Measurements from ENCODE around the gene MBL2. TPM values are rescaled to one million over a fixed set of nuclear protein-coding genes. Genes with fewer than 3 reads are reported as not detected.

MBL2 gene
- total and polyA plus RNA-seq, 3 donors from 2014 or later, result 0.08 to 0.16 (median 0.12) TPM

- Histone ChIP-seq H3K27me3 (no peaks in the 10 kb centered on the region), H3K9me3 (no peaks in the 10 kb centered on the region), H3K4me1 (no peaks in the 10 kb centered on the region), H3K36me3 (ENCODE audit: low read depth, missing control alignments) (no peaks in the 10 kb centered on the region), H3K27ac (no peak overlapping the region), H3K4me3 (no peak overlapping the region)
- DNase-seq, result peak; percentile 79
- no peak for TF ChIP-seq POLR2A (IDR thresholded peaks at IDR 0.05)
- TF ChIP-seq, protein P1, sequence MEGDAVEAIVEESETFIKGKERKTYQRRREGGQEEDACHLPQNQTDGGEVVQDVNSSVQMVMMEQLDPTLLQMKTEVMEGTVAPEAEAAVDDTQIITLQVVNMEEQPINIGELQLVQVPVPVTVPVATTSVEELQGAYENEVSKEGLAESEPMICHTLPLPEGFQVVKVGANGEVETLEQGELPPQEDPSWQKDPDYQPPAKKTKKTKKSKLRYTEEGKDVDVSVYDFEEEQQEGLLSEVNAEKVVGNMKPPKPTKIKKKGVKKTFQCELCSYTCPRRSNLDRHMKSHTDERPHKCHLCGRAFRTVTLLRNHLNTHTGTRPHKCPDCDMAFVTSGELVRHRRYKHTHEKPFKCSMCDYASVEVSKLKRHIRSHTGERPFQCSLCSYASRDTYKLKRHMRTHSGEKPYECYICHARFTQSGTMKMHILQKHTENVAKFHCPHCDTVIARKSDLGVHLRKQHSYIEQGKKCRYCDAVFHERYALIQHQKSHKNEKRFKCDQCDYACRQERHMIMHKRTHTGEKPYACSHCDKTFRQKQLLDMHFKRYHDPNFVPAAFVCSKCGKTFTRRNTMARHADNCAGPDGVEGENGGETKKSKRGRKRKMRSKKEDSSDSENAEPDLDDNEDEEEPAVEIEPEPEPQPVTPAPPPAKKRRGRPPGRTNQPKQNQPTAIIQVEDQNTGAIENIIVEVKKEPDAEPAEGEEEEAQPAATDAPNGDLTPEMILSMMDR (IDR thresholded peaks at IDR 0.05), result peak; percentile 69 to 85 (median 74)
- WGBS, 2 donors, result 57 to 62% methylated on average over 13 of the region's 13 CpGs
- intact Hi-C loops (cut with DNase I; ENCODE audit: low total_unique reads), result no loop called here
Observed at GRCh38 chr10:52779541-52780390, 7.2 kb upstream of the MBL2 start.

DNA sequence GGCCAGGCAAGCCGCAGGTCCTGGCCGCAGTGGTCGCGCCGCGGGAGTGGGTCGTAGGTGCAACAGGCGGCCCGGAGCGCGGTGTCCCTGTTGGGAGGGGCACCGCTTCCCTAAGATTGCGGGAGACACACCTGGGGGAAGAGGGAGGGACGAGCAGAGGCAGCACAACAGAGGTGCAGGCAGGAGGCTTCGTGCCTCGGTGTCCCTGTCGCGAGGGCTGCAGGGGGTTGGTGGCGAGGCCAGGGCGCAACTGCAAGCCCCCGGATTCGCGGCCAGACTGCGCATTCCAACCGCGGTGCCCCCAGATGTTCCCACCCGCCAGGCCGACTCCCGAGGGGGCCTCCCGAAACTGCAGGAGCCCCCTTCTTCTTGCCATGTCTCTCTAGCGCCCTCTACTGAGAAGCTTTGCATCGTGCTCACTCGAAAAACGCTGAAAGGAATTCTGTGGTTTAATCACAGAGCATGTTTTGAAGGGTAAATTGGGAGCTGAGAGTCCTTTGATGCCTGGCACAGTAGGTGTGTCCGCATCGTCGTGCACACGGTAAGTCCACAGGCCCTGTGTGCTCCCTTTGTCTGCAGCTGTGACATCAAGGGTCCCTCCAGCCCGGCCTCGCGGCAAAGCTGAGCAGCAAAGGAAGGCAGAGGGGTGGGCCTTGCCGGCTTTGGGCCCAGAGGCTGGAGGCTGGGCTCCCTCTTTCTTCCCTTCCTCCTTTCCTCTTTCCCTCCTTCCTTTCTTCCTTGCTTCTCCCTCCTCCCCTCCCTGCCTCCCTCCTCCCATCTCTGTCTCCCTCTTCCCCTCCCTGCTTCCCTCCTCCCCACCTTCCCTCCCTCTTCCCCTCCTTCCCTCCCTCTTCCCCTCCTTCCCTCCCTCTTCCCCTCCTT lies 6.2 kb upstream of the MBL2 start:
- Histone ChIP-seq H3K4me1 (no peaks in the 10 kb centered on the region), H3K36me3 (ENCODE audit: low read depth, missing control alignments) (no peaks in the 10 kb centered on the region), H3K4me3 (peak overlapping the region; percentile 16 to 43), H3K9me3 (no peaks in the 10 kb centered on the region), H3K27ac (no peak overlapping the region), H3K27me3 (no peaks in the 10 kb centered on the region)
- peak; percentile 73 for DNase-seq
- intact Hi-C loops (cut with DNase I; ENCODE audit: low total_unique reads), result no loop called here
- WGBS, 2 donors, result 33 to 35% methylated on average over 27 to 41 of the region's 42 CpGs
- TF ChIP-seq POLR2A (IDR thresholded peaks at IDR 0.05), result no peak
- TF ChIP-seq, protein P1 (IDR thresholded peaks at IDR 0.05), result peak in 2 of 3 experiments; percentile 45 to 63

- Histone ChIP-seq H3K27me3 (no peaks in the 10 kb centered on the region), H3K9me3 (no peaks in the 10 kb centered on the region), H3K36me3 (ENCODE audit: low read depth, missing control alignments) (no peaks in the 10 kb centered on the region), H3K27ac (no peak overlapping the region), H3K4me1 (no peaks in the 10 kb centered on the region), H3K4me3 (no peak overlapping the region)
- intact Hi-C loops (cut with DNase I; ENCODE audit: low total_unique reads), result no loop called here
- DNase-seq, result no peak
- TF ChIP-seq, protein P1 (IDR thresholded peaks at IDR 0.05), result no peak
- no peak for TF ChIP-seq POLR2A (IDR thresholded peaks at IDR 0.05)
- 80 to 87% methylated on average over 5 of the region's 5 CpGs for WGBS, 2 donors
Observed at GRCh38 chr10:52777414-52777813, 4.8 kb upstream of the MBL2 start.

DNA sequence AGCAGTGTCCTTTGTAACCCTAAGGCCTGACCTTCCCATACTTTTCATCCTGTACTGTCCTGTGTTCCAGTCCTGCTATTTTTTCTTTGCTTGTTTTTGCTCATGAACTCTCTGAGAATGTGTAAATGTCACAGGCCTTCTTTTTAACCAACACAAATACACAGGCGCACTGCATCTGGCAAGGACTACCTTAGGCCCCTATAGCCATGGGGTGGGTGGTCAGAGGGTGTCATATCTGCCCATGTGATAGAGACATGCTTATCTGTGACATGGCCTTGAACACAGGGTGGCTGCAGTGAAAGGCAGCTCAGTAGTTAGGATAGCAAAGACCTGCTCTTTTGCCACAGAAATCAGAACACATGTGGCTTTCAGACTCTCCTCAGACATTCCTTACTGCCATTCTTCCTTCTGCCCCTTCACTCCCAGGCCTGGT lies 3.9 kb upstream of the MBL2 start:
- intact Hi-C loops (cut with DNase I; ENCODE audit: low total_unique reads), result no loop called here
- no peak overlapping the region for H3K27ac ChIP-seq
- no peaks in the 10 kb centered on the region for H3K36me3 ChIP-seq (ENCODE audit: low read depth, missing control alignments)
- H3K4me3 ChIP-seq, result no peak overlapping the region
- TF ChIP-seq, protein P1 (IDR thresholded peaks at IDR 0.05), result no peak
- no peak for TF ChIP-seq POLR2A (IDR thresholded peaks at IDR 0.05)
- no peaks in the 10 kb centered on the region for H3K9me3 ChIP-seq
- 0% methylated on average over 1 of the region's 1 CpG; no CpG with 5 or more reads in 1 of the 2 donors for WGBS, 2 donors
- no peaks in the 10 kb centered on the region for H3K4me1 ChIP-seq
- DNase-seq, result no peak
- no peaks in the 10 kb centered on the region for H3K27me3 ChIP-seq

Measured in testis (tissue), 3 donors.